Heart right ventricle (tissue), 16 donors: ENCODE data around the gene ACAP3. TPM values are rescaled to one million over a fixed set of nuclear protein-coding genes. Genes with fewer than 3 reads are reported as not detected.
A peak's percentile ranks its signal among the peaks of the same experiment; 100 is the strongest.

Source experiments
- ATAC-seq, 8 donors: fragments of 200-7000 bp; cut with Tn5 transposase; one replicate each; pipeline ENCODE4 v1.9.1; 2020; ENCODE audit warnings: mild to moderate bottlenecking in 8 of 8, moderate library complexity in 8 of 8, moderate number of reproducible peaks in 1 of 8
- DNase-seq, 2 donors: peaks; one replicate each; pipeline ENCODE4 v3.0.0-alpha.2; 2020
- H3K27ac ChIP-seq, 10 donors: fragments of 200-600 bp; sonication (generic) in 2 of 10; one replicate each; pipeline versions ENCODE4 v1.5.0 to v1.8.0; 2020 to 2022; ENCODE audit warnings: mild to moderate bottlenecking in 3 of 10
- H3K27me3 ChIP-seq, 7 donors: fragments of 200-600 bp; one replicate each; pipeline ENCODE4 v1.8.0; 2021 to 2022; ENCODE audit warnings: mild to moderate bottlenecking in 2 of 7
- H3K36me3 ChIP-seq, 9 donors: fragments of 200-600 bp; sonication (generic) in 1 of 9; one replicate each; pipeline versions ENCODE4 v1.5.0 to v1.8.0; 2020 to 2022; ENCODE audit warnings: mild to moderate bottlenecking in 2 of 9
- H3K4me1 ChIP-seq, 9 donors: fragments of 200-600 bp; sonication (generic) in 1 of 9; one replicate each; pipeline versions ENCODE4 v1.5.0 to v1.8.0; 2020 to 2022; ENCODE audit warnings: mild to moderate bottlenecking in 4 of 9
- H3K4me3 ChIP-seq, 10 donors: fragments of 200-600 bp; sonication (generic) in 2 of 10; one replicate each; pipeline versions ENCODE4 v1.5.0 to v1.8.0; 2020 to 2022; ENCODE audit warnings: mild to moderate bottlenecking in 7 of 10, moderate library complexity in 2 of 10
- H3K9me3 ChIP-seq, 11 donors: fragments of 200-600 bp in 10 of 11; sonication (generic) in 2 of 11; one replicate each; pipeline versions ENCODE4 v1.5.0 to v1.8.0; 2013 to 2022; ENCODE audit warnings: mild to moderate bottlenecking in 2 of 11, control low read depth in 1 of 11, moderate library complexity in 1 of 11
- CTCF ChIP-seq, 9 donors: fragments of 200-600 bp; sonication (generic) in 2 of 9; IDR thresholded peaks; one replicate each; pipeline versions ENCODE4 v1.5.0 to v1.8.0; 2021 to 2022; ENCODE audit warnings: antibody characterized with exemption in 9 of 9, mild to moderate bottlenecking in 5 of 9, moderate library complexity in 1 of 9
- WGBS, 2 donors: extraction: QIAGEN DNeasy Blood & Tissue Kit; methylation state at CpG; one replicate each; pipeline ENCODE4 v1.1.7; 2013; ENCODE audit warnings: inconsistent platforms in 1 of 2; 5-methylcytosine and 5-hydroxymethylcytosine counted together
- intact Hi-C, 10 donors: fragments of 100-400 bp; cut with DNase I; formaldehyde crosslinking; loops; one replicate each; pipeline versions ENCODE4 v1.11.1 to v1.14.2; 2022
- polyA plus RNA-seq, 2 donors: library from polyadenylated mRNA; stranded (reverse); fragments of 200-250 nt; gene quantifications; one replicate each; pipeline ENCODE4 v1.2.3, GENCODE V29; 2013
- total RNA-seq, 10 donors: library from RNA; stranded (reverse); fragmentation: NEBNext Ultra II Directional in 3 of 10; extraction: Animal tissue kit (Norgen Biotek cat#: 25700) in 3 of 10; gene quantifications; one replicate each; pipeline versions ENCODE4 v1.2.1 to v1.2.4, GENCODE V29; 2021 to 2023
- donor health status: Arrhythmogenic right ventricular cardiomyopathy.
- donor health status: ischemic (EF 13 %, LVEDD 7.1; RV severe dilation, severe dysfunction).
- donor health status: healthy with polysubstance abuse.
- donor health status: DM: no; HTN: yes; CAD: no.
- donor health status: DM: no; HTN: no; CAD: no.
- donor health status: ischemic (EF 25% LVEDD 6.9; RV normal size, moderate dysfunction).
- donor health status: ischemic (EF 25% LVEDD 5.7; RV mildly dilated, moderate dysfunction).
- donor health status: healthy.
- donor health status: DM: yes; HTN: yes; CAD: no.
- donor health status: Ischemic cardiomyopathy.
- donor health status: ischemic (EF 35%, LVEDD 5.7; RV mildly dilated, moderate dysfunction).
- donor health status: nonischemic (EF 11% LVEDD 7.7; RV severe dilation, severe dysfunction).
- donor health status: DM: yes; HTN: yes; CAD: no.
- donor health status: PGD.
- donor health status: ischemic (EF 29% LVEDD 5.4; RV normal size, mild dysfunction).
- donor health status: nonischemic (EF 23%, LVEDD 6.1; RV moderate dilation, normal function).

Gene ACAP3
- total and polyA plus RNA-seq, 12 donors = 22.2 to 152 (median 30.4) TPM

- ATAC-seq (no peak), DNase-seq (peak in 1 of 2 donors; percentile 7)
- intact Hi-C loops = no loop called here
- no peaks in the 10 kb centered on the region for H3K9me3 ChIP-seq
- no peak overlapping the region for H3K4me3 ChIP-seq
- 82 to 85% methylated on average over 44 to 46 of the region's 46 CpGs for WGBS, 2 donors
- H3K27ac ChIP-seq = no peak overlapping the region
- no peaks in the 10 kb centered on the region for H3K36me3 ChIP-seq
- H3K27me3 ChIP-seq = peaks cover 0 to 32% (median 24%) of the 10 kb centered on the region in 7 donors
- peaks cover 0 to 13% (median 7%) of the 10 kb centered on the region in 9 donors for H3K4me1 ChIP-seq
- no peak for TF ChIP-seq CTCF (IDR thresholded peaks at IDR 0.05)
Observed at GRCh38 chr1:1287288-1288110, 20.2 kb downstream of the ACAP3 start.

GRCh38 chr1:1286313-1287261 lies 21.1 kb downstream of the ACAP3 start:
- WGBS, 2 donors = 66 to 70% methylated on average over 50 of the region's 50 CpGs
- Histone ChIP-seq H3K4me1 (peaks cover 0 to 14% (median 7%) of the 10 kb centered on the region in 9 donors), H3K36me3 (no peaks in the 10 kb centered on the region), H3K9me3 (no peaks in the 10 kb centered on the region), H3K27me3 (peaks cover 0 to 32% (median 24%) of the 10 kb centered on the region in 7 donors), H3K27ac (no peak overlapping the region), H3K4me3 (no peak overlapping the region)
- no peak for TF ChIP-seq CTCF (IDR thresholded peaks at IDR 0.05)
- ATAC-seq (no peak), DNase-seq (no peak)
- intact Hi-C loops = no loop called here

GRCh38 chr1:1285611-1286311 lies 22.0 kb downstream of the ACAP3 start:
- Histone ChIP-seq H3K4me1 (peaks cover 0 to 11% (median 0%) of the 10 kb centered on the region in 9 donors), H3K9me3 (no peaks in the 10 kb centered on the region), H3K4me3 (no peak overlapping the region), H3K27me3 (peaks cover 0 to 32% (median 24%) of the 10 kb centered on the region in 7 donors), H3K27ac (no peak overlapping the region), H3K36me3 (no peaks in the 10 kb centered on the region)
- no peak for DNase-seq
- no peak for ATAC-seq
- TF ChIP-seq CTCF (IDR thresholded peaks at IDR 0.05) = no peak
- intact Hi-C loops = no loop called here
- WGBS, 2 donors = 70 to 72% methylated on average over 37 of the region's 37 CpGs

GRCh38 chr1:1285102-1285571 lies 22.6 kb downstream of the ACAP3 start:
- TF ChIP-seq CTCF (IDR thresholded peaks at IDR 0.05) = no peak
- intact Hi-C loops = no loop called here
- H3K4me3 ChIP-seq = no peak overlapping the region
- DNase-seq (no peak), ATAC-seq (no peak)
- peaks cover 0 to 32% (median 24%) of the 10 kb centered on the region in 7 donors for H3K27me3 ChIP-seq
- 89 to 94% methylated on average over 22 of the region's 22 CpGs for WGBS, 2 donors
- H3K27ac ChIP-seq = no peak overlapping the region
- peaks cover 0 to 11% (median 0%) of the 10 kb centered on the region in 9 donors for H3K4me1 ChIP-seq
- no peaks in the 10 kb centered on the region for H3K36me3 ChIP-seq
- no peaks in the 10 kb centered on the region for H3K9me3 ChIP-seq
